ENCODE measurements around the gene SLC35A3.

- TF ChIP-seq CTCF (IDR thresholded peaks at IDR 0.05) (no peak), POLR2A (IDR thresholded peaks at IDR 0.05) (no peak)
Measured at GRCh38 chr1:99934801-99935200, 35.0 kb upstream of the SLC35A3 start.
